ENCODE results near the gene TICRR.

GRCh38 chr15:89649013-89649625, 73.8 kb downstream of the TICRR start:
- no peak for TF ChIP-seq POLR2A (IDR thresholded peaks at IDR 0.05)
- no peak for TF ChIP-seq CTCF (IDR thresholded peaks at IDR 0.05)

Measured in vagina (tissue), 2 donors.